H1 (cell line): ENCODE measurements around the gene SBNO1. TPM values are rescaled to one million over a fixed set of nuclear protein-coding genes. Genes with fewer than 3 reads are reported as not detected.

Experiments used
- ATF3 ChIP-seq: IDR thresholded peaks from 2 replicates; pipeline ENCODE4 v1.6.1; 2011; ENCODE audit warnings: low read depth, mild to moderate bottlenecking, low read length; ENCODE audit not compliant: insufficient read depth
- NRF1 ChIP-seq: IDR thresholded peaks from 2 replicates; pipeline ENCODE4 v1.6.1; 2011; ENCODE audit warnings: mild to moderate bottlenecking, low read depth, low read length, improper control_type of control experiment
- POLR2AphosphoS5 ChIP-seq: IDR thresholded peaks from 2 replicates; pipeline ENCODE4 v1.6.1; 2011; ENCODE audit warnings: low read depth, low read length
- YY1 ChIP-seq: IDR thresholded peaks from 2 replicates; pipeline ENCODE4 v1.6.1; 2011; ENCODE audit warnings: low read depth, mild to moderate bottlenecking, low read length
- ZNF274 ChIP-seq: IDR thresholded peaks from 2 replicates; pipeline ENCODE4 v1.7.0; 2012; ENCODE audit warnings: low read length, borderline replicate concordance; ENCODE audit errors: extremely low read depth
- polyA plus RNA-seq, 7 experiments: library from polyadenylated mRNA; depleted of rRNA in 3 of 7; stranded (reverse) in 5 of 7; unstranded in 2 of 7; fragments of >200 nt in 5 of 7; fragments of 200-250 nt in 2 of 7; gene quantifications; 1 replicate in 5 of 7; 2 replicates in 1 of 7; 4 replicates in 1 of 7; pipeline versions ENCODE4 v1.2.1 to v1.2.3, GENCODE V29; 2011 to 2013; ENCODE audit warnings: missing spikeins in 2 of 7, mixed read lengths in 2 of 7
- total RNA-seq: library from RNA; stranded (reverse); fragmentation: NEBNext Ultra II Directional; extraction: Animal tissue kit (Norgen Biotek cat#: 25700); gene quantifications from 2 replicates; pipeline ENCODE4 v1.2.1, GENCODE V29; 2021

SBNO1 gene
- total and polyA plus RNA-seq, 2 of the 8 experiments (the other 6 are each of a cell fraction or from before 2014, with no cell fraction given): 6.7 to 57.7 TPM

DNA sequence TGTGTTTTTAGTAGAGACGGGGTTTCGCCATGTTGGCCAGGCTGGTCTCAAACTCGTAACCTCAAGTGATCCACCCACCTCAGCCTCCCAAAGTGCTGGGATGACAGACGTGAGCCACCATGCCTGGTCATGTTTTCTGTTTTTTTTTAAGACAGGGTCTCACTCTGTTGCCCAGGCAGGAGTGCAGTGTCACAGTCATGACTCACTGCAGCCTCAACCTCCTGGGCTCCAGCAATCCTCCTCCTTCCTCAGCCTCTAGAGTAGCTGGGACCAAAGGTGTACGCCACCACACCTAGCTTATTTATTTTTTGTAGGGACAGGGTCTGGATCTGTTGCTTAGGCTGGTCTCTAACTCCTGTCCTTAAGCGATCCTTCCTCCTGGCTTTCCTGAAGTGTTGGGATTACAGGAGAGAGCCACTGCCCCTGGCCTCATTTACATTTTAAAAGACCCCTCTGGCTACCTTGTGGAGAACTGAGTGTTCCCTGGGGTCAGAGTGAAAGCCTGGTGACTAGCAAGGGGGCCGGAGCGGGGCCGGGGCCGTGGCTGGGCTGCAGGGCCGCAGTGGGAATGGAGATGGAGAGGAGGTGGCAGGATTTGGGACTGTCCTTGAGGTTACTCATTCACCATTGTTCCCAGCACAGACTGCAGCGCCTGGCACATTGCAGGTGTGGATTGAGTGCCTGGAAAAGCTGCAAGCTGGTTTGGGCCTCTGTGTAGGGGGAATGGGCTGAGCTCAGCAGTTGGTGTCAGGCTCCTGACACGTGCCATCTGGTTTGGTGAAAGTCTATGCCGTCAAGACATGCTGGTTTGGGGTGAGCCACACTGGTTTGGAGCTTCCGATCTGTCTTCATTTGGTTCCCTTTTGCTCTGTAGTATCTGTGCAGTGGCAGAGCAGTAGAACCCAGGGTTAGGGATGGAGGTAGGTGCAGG is 37.4 kb upstream of the SBNO1 start (continued):
- TF ChIP-seq YY1 (peak; percentile 67; the same call in 1 of the 2 replicates), NRF1 (no peak), ATF3 (no peak), ZNF274 (no peak), POLR2AphosphoS5 (peak; percentile 48; the same call in 1 of the 2 replicates)
- TF ChIP-seq, all 59 proteins: peak for 11
